Measurements from ENCODE around the gene HOXC5. TPM values are rescaled to one million over a fixed set of nuclear protein-coding genes. Genes with fewer than 3 reads are reported as not detected.
"Not testable (repeated sequence)": the region's sequence is repeated elsewhere in the genome, so short reads cannot be mapped to it uniquely, and the experiment has no call there.

HOXC5 gene
- total RNA-seq, 1 donor from 2014 or later = not detected

DNA sequence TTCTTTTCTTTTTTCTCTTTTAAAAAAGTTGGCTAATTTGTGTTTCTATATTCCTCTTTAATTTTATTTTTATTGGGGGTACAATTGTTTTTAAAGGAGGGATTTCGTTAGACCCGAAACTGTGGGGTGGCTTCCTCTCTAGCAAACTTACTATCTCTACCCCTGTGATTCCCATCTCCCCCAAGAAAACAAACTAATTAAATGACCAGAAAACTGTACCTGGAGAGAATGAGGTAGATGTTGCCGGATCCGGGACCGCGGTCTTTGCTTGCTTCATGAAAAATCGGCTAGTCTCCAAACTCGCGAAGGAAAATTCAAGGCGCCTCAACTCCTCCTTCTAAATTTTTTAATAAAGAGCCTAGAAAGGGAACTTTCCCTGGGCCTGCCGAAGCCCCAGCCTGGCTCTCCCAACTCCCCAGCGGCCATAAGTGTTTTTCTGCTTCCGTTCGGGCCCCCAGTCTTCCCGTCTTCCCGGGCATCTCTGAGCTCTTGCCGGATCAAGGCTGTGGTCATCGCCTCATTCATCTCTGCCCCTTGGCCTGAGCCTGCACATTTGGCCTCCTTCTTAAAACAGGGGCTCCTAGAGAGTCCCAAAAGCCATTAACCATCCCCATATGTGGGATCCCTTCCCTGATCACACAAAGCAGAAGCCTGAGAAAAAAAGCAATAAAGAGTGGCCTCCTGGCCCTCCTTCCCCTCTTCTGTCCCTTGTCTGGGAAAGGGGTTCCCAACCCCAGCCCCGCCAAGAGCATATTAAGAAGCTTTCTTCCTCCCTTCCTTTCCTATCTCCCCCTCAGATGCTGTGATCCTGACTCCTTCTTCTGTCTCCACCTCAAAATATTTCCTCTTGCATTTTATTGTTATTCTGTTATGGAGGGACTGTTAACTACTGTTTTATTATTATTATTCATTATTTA is 47.4 kb downstream of the HOXC5 start:
- H3K27me3 Mint-ChIP-seq (ENCODE audit: unreplicated experiment) = peaks cover 45% of the 10 kb centered on the region
- not testable (repeated sequence) for H3K4me1 Mint-ChIP-seq (ENCODE audit: low read depth, unreplicated experiment)

DNA sequence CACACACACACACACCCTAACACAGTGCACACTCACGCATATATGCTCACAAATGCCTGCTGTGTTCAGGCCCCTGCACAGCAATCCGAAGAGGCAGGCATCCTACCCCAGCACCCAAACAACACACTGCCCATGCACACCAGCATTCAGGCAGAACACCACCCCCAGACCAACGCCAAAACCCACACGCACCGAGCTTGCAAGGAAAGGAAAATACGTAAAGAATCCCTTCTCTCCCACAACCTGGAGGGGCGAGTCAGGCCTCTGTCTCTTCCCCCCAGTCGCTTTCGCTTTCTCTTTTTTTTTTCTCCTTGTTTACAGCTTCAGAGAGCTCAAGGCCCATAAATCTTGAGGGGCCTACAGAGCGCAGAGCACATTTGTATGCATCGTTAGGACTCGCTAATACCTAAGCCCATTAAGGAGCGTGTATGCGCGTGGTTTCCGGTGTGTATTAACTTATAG is 48.2 kb downstream of the HOXC5 start:
- not testable (repeated sequence) for H3K4me3 Mint-ChIP-seq (ENCODE audit: unreplicated experiment); H3K36me3 Mint-ChIP-seq (ENCODE audit: unreplicated experiment); H3K27ac Mint-ChIP-seq (ENCODE audit: unreplicated experiment); H3K4me1 Mint-ChIP-seq (ENCODE audit: low read depth, unreplicated experiment); DNase-seq
- Mint-ChIP-seq H3K9me3 (ENCODE audit: unreplicated experiment) (peaks cover 16% of the 10 kb centered on the region), H3K27me3 (ENCODE audit: unreplicated experiment) (peaks cover 45% of the 10 kb centered on the region)

More for the DNA sequence above, 47.4 kb downstream of the HOXC5 start:
- H3K27ac Mint-ChIP-seq (ENCODE audit: unreplicated experiment); H3K36me3 Mint-ChIP-seq (ENCODE audit: unreplicated experiment); DNase-seq; H3K4me3 Mint-ChIP-seq (ENCODE audit: unreplicated experiment): not testable (repeated sequence)
- peaks cover 13% of the 10 kb centered on the region for H3K9me3 Mint-ChIP-seq (ENCODE audit: unreplicated experiment)

DNA sequence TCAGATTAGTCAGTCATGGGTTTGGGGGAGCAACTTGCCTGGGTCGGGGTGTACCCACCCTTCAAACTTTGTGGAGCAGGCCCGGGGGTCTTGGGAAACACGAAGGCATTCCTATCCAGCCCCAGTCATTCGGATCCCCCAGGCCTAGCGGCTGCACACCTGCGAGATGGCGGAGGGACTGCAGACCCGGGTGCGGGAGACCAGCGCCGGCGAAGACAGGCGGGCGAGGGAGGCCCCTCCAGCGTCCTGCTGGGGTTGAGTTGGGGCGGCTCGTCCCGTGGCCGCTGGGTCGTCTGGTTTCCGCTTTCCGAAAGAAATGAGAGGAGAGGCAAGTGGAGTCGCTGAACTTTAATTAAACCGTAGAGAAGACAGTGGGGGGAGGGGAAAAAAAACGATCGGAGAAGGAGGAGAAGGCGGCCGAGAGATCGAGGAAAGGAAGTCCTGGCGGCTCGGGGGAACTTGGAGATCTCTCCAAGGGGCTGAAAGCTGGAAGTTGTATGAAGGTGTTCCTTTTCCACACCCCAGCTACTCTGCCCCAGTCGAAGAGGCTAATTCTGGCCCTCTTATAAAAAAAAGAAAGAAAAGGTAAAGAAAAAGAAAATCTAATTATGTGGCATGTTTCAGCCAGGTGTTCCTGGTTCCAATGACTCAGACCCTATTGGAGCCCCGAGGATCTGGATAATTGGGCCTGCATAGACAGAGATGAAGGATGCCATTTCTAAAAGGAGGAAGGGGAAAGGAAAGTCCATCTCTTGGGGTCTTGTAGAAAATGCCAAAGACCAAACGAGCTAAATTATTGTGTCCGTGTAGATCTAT is 48.9 kb downstream of the HOXC5 start:
- H3K4me1 Mint-ChIP-seq (ENCODE audit: low read depth, unreplicated experiment); H3K27ac Mint-ChIP-seq (ENCODE audit: unreplicated experiment); DNase-seq; H3K36me3 Mint-ChIP-seq (ENCODE audit: unreplicated experiment): not testable (repeated sequence)
- Mint-ChIP-seq H3K4me3 (ENCODE audit: unreplicated experiment) (peak overlapping the region; percentile 49), H3K9me3 (ENCODE audit: unreplicated experiment) (peaks cover 17% of the 10 kb centered on the region), H3K27me3 (ENCODE audit: unreplicated experiment) (peaks cover 48% of the 10 kb centered on the region)

GRCh38 chr12:54082397-54082892 is 49.6 kb downstream of the HOXC5 start:
- peaks cover 17% of the 10 kb centered on the region for H3K9me3 Mint-ChIP-seq (ENCODE audit: unreplicated experiment)
- peaks cover 3% of the 10 kb centered on the region for H3K4me1 Mint-ChIP-seq (ENCODE audit: low read depth, unreplicated experiment)
- peak overlapping the region; percentile 49 for H3K4me3 Mint-ChIP-seq (ENCODE audit: unreplicated experiment)
- no peak for DNase-seq
- no peak overlapping the region for H3K27ac Mint-ChIP-seq (ENCODE audit: unreplicated experiment)
- no peaks in the 10 kb centered on the region for H3K36me3 Mint-ChIP-seq (ENCODE audit: unreplicated experiment)
- TF ChIP-seq, protein P1, sequence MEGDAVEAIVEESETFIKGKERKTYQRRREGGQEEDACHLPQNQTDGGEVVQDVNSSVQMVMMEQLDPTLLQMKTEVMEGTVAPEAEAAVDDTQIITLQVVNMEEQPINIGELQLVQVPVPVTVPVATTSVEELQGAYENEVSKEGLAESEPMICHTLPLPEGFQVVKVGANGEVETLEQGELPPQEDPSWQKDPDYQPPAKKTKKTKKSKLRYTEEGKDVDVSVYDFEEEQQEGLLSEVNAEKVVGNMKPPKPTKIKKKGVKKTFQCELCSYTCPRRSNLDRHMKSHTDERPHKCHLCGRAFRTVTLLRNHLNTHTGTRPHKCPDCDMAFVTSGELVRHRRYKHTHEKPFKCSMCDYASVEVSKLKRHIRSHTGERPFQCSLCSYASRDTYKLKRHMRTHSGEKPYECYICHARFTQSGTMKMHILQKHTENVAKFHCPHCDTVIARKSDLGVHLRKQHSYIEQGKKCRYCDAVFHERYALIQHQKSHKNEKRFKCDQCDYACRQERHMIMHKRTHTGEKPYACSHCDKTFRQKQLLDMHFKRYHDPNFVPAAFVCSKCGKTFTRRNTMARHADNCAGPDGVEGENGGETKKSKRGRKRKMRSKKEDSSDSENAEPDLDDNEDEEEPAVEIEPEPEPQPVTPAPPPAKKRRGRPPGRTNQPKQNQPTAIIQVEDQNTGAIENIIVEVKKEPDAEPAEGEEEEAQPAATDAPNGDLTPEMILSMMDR (IDR thresholded peaks at IDR 0.05; ENCODE audit: partially characterized antibody, unreplicated experiment) = no peak
- H3K27me3 Mint-ChIP-seq (ENCODE audit: unreplicated experiment) = peaks cover 44% of the 10 kb centered on the region

Small RNA genes lying within 50 kb of the gene (microRNA-seq; reads per million reads assigned to microRNA genes)
- gene MIR196A2 (ENCODE audit: unreplicated experiment) (0.96 reads per million), gene MIR615 (ENCODE audit: unreplicated experiment) (7.2 reads per million, percentile 40 among the genes with 10 or more reads in this experiment)

Other genes with a start within 250 kb of the HOXC5 start
- gene HOXC13, start 94.2 kb upstream of the HOXC5 start, total RNA-seq (ENCODE audit: unreplicated experiment) = not detected
- gene HOXC12, start 78.1 kb upstream of the HOXC5 start, total RNA-seq (ENCODE audit: unreplicated experiment) = not detected
- not detected for gene HOXC11, start 59.9 kb upstream of the HOXC5 start, total RNA-seq (ENCODE audit: unreplicated experiment)
- not detected for gene HOTAIR, start 58.1 kb upstream of the HOXC5 start, total RNA-seq (ENCODE audit: unreplicated experiment)
- not detected for gene HOXC10, start 47.9 kb upstream of the HOXC5 start, total RNA-seq (ENCODE audit: unreplicated experiment)
- gene HOXC9, start 32.9 kb upstream of the HOXC5 start, total RNA-seq (ENCODE audit: unreplicated experiment) = not detected
- not detected for gene HOXC8, start 24.1 kb upstream of the HOXC5 start, total RNA-seq (ENCODE audit: unreplicated experiment)
- gene HOXC6, start 4.6 kb upstream of the HOXC5 start, total RNA-seq (ENCODE audit: unreplicated experiment) = 0.32 TPM
- not detected for gene HOXC4, start 20.8 kb downstream of the HOXC5 start, total RNA-seq (ENCODE audit: unreplicated experiment)
- gene SMUG1, start 155.9 kb downstream of the HOXC5 start, total RNA-seq (ENCODE audit: unreplicated experiment) = 39.3 TPM
- 225 TPM for gene CBX5, start 247.1 kb downstream of the HOXC5 start, total RNA-seq (ENCODE audit: unreplicated experiment)
- 1,556 TPM for gene HNRNPA1, start 247.7 kb downstream of the HOXC5 start, total RNA-seq (ENCODE audit: unreplicated experiment)